HG03135 (cell line): ENCODE results near the gene ZNF43.
"Not testable (repeated sequence)": the region's sequence is repeated elsewhere in the genome, so short reads cannot be mapped to it uniquely, and the experiment has no call there.

Experiments
- ATAC-seq: cut with Tn5 transposase; IDR thresholded peaks from one replicate; pipeline ENCODE4 v1.9.1; 2021; ENCODE audit warnings: mild to moderate bottlenecking, moderate library complexity; ENCODE audit not compliant: unreplicated experiment

The ZNF43 gene

GRCh38 chr19:21835810-21836444 lies at the start of gene ZNF43:
Gene ZNF43, minus strand, starts transcription at chr19:21836182. Its CDS starts 144 bp downstream, at chr19:21836038.
- ATAC-seq = peak; percentile 96

DNA sequence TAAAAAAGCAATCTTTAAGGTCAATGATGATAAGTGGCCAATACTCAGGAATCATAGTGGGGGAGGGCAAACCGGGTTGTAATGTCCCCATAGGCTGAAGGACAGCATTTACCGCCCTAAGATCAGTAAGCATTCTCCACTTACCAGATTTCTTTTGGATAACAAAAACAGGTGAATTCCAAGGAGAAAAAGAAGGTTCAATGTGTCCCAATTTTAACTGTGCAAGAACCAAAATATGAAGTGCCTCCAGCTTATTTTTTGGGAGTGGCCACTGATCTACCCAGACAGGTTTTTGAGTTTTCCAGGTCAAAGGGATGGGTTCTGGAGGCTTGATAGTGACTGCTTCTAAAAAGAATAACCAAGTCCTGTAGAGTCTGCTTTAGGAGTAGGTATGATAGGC lies 49.5 kb upstream of the ZNF43 start:
- not testable (repeated sequence) for ATAC-seq

GRCh38 chr19:21884786-21885185 lies 48.8 kb upstream of the ZNF43 start:
- not testable (repeated sequence) for ATAC-seq

DNA sequence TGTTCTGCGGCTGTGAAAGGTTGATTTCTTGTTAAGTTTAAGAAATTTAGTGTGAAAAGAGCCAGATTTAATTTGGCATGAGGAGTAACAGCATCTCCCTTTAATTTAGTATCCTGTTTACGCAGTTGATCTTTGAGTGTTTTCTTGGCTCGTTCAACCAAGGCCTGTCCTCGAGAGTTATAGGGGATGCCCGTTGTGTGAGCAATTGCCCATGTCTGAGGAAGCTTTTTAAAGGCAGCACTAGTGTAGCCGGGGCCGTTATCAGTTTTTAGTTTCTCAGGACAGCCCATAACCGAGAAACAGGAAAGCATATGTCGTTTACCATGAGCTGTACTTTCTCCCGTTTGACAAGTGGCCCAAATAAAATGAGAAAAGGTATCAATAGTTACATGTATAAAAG lies 47.5 kb upstream of the ZNF43 start:
- no peak for ATAC-seq

- not testable (repeated sequence) for ATAC-seq
These were observed 44.8 kb upstream of the ZNF43 start for GRCh38 chr19:21880761-21881160.

GRCh38 chr19:21878646-21879045 lies 42.7 kb upstream of the ZNF43 start:
- ATAC-seq = no peak

DNA sequence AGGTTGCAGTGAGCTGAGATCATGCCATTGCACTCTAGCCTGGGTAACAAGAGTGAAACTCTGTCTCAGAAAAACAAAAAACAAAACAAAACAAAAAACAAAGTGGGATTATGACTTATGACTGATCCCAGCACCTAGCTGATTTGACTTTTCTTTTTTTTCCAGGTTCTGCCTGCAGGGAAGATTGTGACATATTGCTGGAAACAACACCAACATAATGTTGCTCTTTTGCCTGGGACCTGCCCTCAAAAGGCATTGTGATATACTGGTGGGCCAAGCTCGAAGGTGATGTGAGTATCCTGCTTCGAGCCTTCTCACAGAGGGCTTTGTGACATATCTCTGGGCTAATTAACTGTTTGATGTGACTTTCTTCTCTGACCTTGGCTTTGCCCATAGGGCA lies 42.0 kb upstream of the ZNF43 start:
- no peak for ATAC-seq

DNA sequence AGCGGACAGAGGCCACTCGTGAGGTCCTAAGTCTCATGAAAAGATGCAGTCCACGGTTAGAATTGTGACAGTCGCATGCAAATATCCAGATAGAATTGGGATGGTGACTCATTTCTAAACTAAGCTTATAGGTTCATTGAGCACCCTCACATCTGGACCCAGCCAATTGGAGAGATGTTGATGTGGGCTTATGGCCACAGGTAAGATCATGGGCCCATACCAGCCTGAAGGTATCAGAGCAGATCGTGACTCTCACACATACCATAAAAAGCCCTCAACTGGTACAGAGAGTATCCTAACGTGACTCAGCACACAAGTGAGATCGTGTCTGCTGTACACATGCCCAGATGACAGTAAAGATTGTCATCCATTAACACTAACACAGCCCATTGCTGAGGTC lies 40.6 kb upstream of the ZNF43 start:
- ATAC-seq = not testable (repeated sequence)

DNA sequence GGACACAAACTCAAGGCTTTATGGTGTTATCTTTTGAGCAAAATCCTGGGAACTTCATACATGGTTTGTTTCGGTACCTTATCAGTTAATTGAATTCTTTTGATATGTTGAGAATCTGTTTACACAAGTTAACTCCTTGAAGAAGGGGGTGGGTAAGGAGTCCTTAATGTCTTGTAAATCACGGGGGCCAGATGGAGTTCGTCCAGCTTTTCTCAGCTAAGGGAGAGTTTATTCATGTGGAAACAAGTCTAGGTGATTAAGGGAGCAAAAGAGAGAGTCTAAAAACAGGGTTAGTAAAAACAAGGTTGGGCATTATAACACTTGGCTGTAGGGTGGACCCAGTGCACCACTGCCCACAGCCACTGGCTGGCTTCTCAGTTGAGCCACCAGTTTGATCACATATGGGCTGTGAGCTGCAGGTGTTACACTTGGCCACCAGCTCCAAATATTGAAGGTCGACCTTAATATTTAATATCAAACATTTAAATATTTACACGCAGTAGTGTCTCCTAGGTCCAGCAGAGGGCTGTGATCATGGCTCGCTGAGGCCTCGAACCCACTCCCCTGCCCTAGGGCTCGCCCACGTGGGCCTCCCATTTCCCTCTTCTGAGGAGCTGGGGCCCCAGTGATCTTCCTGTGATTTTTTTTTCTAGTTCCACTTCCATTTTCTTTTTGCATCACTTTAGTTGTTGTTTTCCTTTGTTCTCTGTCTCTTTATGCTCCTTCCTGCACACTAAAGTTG lies 21.0 kb upstream of the ZNF43 start:
- no peak for ATAC-seq

DNA sequence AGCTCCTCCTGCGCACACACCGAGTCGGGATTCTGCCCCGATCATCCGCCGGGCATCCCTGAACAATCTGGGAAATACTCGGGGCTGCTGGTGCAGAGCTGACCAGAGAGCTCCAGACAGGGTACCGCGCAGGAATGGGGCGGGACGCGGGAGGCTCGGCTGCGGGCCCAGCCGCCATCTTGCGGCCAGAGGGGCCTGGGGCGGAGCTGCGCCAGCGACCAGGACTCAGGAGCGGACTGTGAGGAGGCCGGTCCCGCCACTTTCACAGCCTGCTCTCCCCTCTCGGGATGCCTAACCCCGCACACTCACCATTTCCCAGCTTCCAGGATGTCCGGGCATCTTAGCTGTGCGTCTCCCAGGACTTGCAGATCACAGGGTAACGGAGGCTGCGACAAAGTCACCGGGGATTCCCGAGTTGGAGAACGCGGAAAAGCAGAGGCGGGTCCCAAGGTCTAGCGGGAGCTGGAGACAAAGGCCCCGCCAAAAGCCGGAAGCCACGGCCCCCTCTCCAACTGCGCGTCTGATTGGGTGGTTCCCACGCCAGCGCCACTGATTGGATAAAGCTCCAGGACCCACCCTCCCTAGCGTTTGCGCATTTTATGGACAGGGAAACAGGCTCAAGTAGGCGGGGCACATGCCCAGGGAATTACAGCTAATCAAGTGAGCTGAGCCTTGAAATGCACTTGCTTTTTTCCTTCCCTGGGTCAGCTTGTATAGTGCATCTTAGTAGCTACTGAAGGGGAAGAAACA lies 15.8 kb upstream of the ZNF43 start:
- ATAC-seq = peak; percentile 96

GRCh38 chr19:21850656-21851255 lies 14.8 kb upstream of the ZNF43 start:
- no peak for ATAC-seq

- ATAC-seq = no peak
These were observed 12.7 kb upstream of the ZNF43 start for GRCh38 chr19:21848706-21849105.

GRCh38 chr19:21843081-21843480 lies 7.1 kb upstream of the ZNF43 start:
- ATAC-seq = no peak

DNA sequence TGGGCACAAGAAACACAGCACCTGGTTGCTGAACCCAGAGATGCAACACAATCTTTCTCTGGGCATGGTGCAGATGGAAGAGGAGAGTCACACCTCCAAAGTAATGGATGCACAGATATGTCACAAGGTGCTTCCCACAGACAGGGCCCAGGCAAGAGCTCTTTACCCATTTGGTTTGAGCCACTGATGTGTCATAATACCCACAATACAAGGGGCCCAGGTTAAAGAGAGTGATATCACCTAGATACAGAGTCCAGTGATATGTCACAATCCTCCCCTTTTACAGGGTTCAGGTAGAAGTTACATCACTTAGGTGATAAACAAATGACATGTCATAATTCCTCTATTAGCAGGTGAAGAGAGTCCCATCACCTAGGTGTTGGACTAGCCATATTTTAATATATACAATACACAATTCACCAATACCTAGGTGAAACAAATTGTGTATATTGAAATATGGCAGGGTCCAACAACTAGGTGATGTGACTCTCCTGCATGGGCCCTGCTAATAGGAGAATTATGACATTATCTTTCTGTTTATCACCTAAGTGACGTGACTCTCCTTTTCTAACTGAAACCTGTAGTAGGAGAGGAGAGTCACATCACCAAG lies 5.6 kb upstream of the ZNF43 start:
- ATAC-seq = no peak

DNA sequence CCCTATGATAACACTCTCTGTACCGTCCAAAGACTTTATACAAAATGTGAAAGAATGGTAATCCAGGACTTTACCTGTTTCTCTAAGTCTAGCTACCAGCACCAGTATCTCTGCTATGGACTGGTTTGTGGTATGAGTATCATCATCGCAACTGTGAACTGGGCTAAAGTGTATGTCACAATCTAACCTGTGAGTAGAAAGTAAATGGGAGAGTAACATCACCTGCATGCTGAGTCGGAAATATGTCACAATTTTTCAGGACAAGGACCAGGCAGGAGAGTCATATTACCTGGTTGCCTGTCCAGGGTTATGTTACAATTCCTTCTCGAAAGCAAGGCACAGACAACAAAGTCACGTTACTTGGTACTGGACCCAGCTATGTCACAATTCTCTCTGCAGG lies 5.1 kb upstream of the ZNF43 start:
- no peak for ATAC-seq

DNA sequence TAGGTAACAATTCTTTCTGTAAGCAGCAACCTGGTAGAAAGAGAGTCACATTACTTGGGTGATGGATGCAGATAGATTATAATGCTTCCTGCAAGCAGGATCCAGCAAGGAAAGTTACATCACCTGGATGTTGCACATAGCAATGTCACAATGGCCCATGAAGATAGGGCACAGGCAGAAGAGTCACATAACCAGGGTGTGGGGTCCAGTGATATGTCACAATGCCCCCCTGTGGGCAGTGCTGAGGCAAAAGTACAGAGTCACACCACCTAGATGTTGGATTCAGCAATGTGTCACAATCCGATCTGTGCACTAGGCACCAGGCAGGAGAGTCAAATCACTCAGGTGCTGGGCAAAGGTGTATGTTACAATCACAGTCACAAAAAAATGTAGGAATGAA lies 4.0 kb upstream of the ZNF43 start:
- ATAC-seq = no peak

- no peak for ATAC-seq
These were observed 2.7 kb upstream of the ZNF43 start for GRCh38 chr19:21838646-21839045.

- peak; percentile 1 for ATAC-seq
These were observed 563 bp downstream of the ZNF43 start for GRCh38 chr19:21835429-21835809.

- no peak for ATAC-seq
These were observed 2.2 kb downstream of the ZNF43 start for GRCh38 chr19:21833733-21834132.

DNA sequence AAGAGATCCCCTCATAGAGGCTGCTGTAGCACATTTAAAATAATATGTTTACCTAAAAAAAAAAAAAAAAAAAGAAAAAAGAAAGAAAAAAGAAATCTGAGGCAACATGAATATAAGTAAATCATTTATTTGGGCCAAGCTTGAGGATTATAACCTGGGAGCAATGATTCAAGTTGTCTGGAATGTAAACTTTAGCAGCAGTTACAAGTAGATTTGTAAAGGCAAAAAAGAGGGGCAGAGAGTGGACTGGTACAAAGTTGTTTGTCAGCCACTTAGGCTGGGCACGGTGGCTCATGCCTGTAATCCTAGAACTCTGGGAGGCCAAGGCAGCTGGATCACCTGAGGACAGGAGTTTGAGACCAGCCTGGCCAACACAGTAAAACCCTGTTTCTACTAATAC lies 11.3 kb downstream of the ZNF43 start:
- no peak for ATAC-seq

- no peak for ATAC-seq
These were observed 12.8 kb downstream of the ZNF43 start for GRCh38 chr19:21823224-21823623.
